H9 (cell line): ENCODE measurements around the gene SVOP. TPM values are rescaled to one million over a fixed set of nuclear protein-coding genes. Genes with fewer than 3 reads are reported as not detected.
A peak's percentile ranks its signal among the peaks of the same experiment; 100 is the strongest.

Experiments
- DNase-seq: peaks from one replicate; pipeline ENCODE4 v3.0.0-alpha.2; 2017
- H2AFZ ChIP-seq: one replicate; pipeline ENCODE4 v1.6.1; 2013; ENCODE audit warnings: mild to moderate bottlenecking, low read length, control low read depth, moderate library complexity
- H2AK5ac ChIP-seq: 2 replicates; pipeline ENCODE4 v1.6.1; 2013; ENCODE audit warnings: low read length, control low read depth, mixed read lengths; ENCODE audit not compliant: insufficient read length
- H2BK120ac ChIP-seq: one replicate; pipeline ENCODE4 v1.6.1; 2013; ENCODE audit warnings: low read depth, mild to moderate bottlenecking, low read length, control low read depth, inconsistent platforms; ENCODE audit not compliant: poor library complexity, severe bottlenecking
- H2BK12ac ChIP-seq: 2 replicates; pipeline ENCODE4 v1.6.1; 2013; ENCODE audit warnings: low read length, control low read depth, mixed read lengths, low read depth; ENCODE audit not compliant: insufficient read length
- H2BK15ac ChIP-seq: 2 replicates; pipeline ENCODE4 v1.6.1; 2013; ENCODE audit warnings: low read depth, low read length, control low read depth
- H2BK20ac ChIP-seq: one replicate; pipeline ENCODE4 v1.6.1; 2013; ENCODE audit warnings: low read depth, mild to moderate bottlenecking, low read length, control low read depth, inconsistent platforms; ENCODE audit not compliant: poor library complexity, severe bottlenecking
- H2BK5ac ChIP-seq: 2 replicates; pipeline ENCODE4 v1.6.1; 2013; ENCODE audit warnings: low read length, control low read depth, mixed read lengths; ENCODE audit not compliant: insufficient read length
- H3K14ac ChIP-seq: 2 replicates; pipeline ENCODE4 v1.6.1; 2013; ENCODE audit warnings: low read length, control low read depth; ENCODE audit not compliant: insufficient read depth
- H3K18ac ChIP-seq: 2 replicates; pipeline ENCODE4 v1.6.1; 2013; ENCODE audit warnings: low read depth, mild to moderate bottlenecking, mixed read lengths, low read length, control low read depth; ENCODE audit not compliant: insufficient read length
- H3K23ac ChIP-seq: 2 replicates; pipeline ENCODE4 v1.6.1; 2013; ENCODE audit warnings: low read length, control low read depth, mixed read lengths, low read depth; ENCODE audit not compliant: insufficient read length
- H3K23me2 ChIP-seq: 2 replicates; pipeline ENCODE4 v1.6.1; 2013; ENCODE audit warnings: low read depth, mild to moderate bottlenecking, mixed read lengths, low read length, control low read depth; ENCODE audit not compliant: insufficient read length, poor library complexity, severe bottlenecking
- H3K27ac ChIP-seq: 2 replicates; pipeline ENCODE4 v1.5.1; 2013; ENCODE audit warnings: low read length, control low read depth, mixed read lengths, low read depth; ENCODE audit not compliant: insufficient read length
- H3K27me3 ChIP-seq: 2 replicates; pipeline ENCODE4 v1.6.1; 2013; ENCODE audit warnings: low read length, control low read depth, inconsistent platforms; ENCODE audit not compliant: insufficient read depth
- H3K4ac ChIP-seq: 2 replicates; pipeline ENCODE4 v1.6.1; 2013; ENCODE audit warnings: low read depth, mild to moderate bottlenecking, control low read depth, inconsistent platforms, low read length, moderate library complexity
- H3K4me1 ChIP-seq: 2 replicates; pipeline ENCODE4 v1.6.1; 2013; ENCODE audit warnings: low read length, control low read depth, inconsistent platforms; ENCODE audit not compliant: insufficient read depth
- H3K4me2 ChIP-seq: 2 replicates; pipeline ENCODE4 v1.6.1; 2013; ENCODE audit warnings: low read length, control low read depth, mixed read lengths; ENCODE audit not compliant: insufficient read length, insufficient read depth
- H3K56ac ChIP-seq: 2 replicates; pipeline ENCODE4 v1.6.1; 2013; ENCODE audit warnings: low read depth, mild to moderate bottlenecking, mixed read lengths, low read length, control low read depth; ENCODE audit not compliant: insufficient read length
- H3K79me1 ChIP-seq: 2 replicates; pipeline ENCODE4 v1.6.1; 2013; ENCODE audit warnings: low read depth, mild to moderate bottlenecking, moderate library complexity, low read length, control low read depth, inconsistent platforms; ENCODE audit not compliant: insufficient read depth, poor library complexity, severe bottlenecking
- H3K79me2 ChIP-seq: 2 replicates; pipeline ENCODE4 v1.6.1; 2013; ENCODE audit warnings: low read length, control low read depth, inconsistent platforms; ENCODE audit not compliant: insufficient read depth
- H3K9ac ChIP-seq: 2 replicates; pipeline ENCODE4 v1.6.1; 2013; ENCODE audit warnings: low read length, control low read depth, mixed read lengths; ENCODE audit not compliant: insufficient read length; ENCODE audit errors: extremely low read depth
- H3K9me3 ChIP-seq: one replicate; pipeline ENCODE4 v1.6.1; 2013; ENCODE audit warnings: low read depth, low read length, inconsistent platforms; ENCODE audit not compliant: control insufficient read depth
- H3T11ph ChIP-seq: one replicate; pipeline ENCODE4 v1.6.1; 2013; ENCODE audit warnings: mild to moderate bottlenecking, low read length, control low read depth, inconsistent platforms
- H4K20me1 ChIP-seq: one replicate; pipeline ENCODE4 v1.6.1; 2013; ENCODE audit not compliant: control insufficient read depth, insufficient read length, insufficient read depth
- H4K5ac ChIP-seq: 2 replicates; pipeline ENCODE4 v1.6.1; 2013; ENCODE audit warnings: low read depth, mild to moderate bottlenecking, mixed read lengths, low read length, control low read depth; ENCODE audit not compliant: insufficient read length
- H4K8ac ChIP-seq: replicated peaks from 2 replicates; pipeline ENCODE4 v1.6.1; 2013; ENCODE audit warnings: low read length, control low read depth, mixed read lengths, low read depth; ENCODE audit not compliant: insufficient read length
- H4K91ac ChIP-seq: 2 replicates; pipeline ENCODE4 v1.6.1; 2013; ENCODE audit warnings: low read depth, mild to moderate bottlenecking, moderate library complexity, mixed read lengths, low read length, control low read depth; ENCODE audit not compliant: insufficient read length
- H3K27ac Mint-ChIP-seq, 3 experiments: 2 replicates in 2 of 3; 3 replicates in 1 of 3; pipeline ENCODE4 v1.8.0; 2020 to 2021; ENCODE audit warnings: mixed read lengths in 3 of 3, mild to moderate bottlenecking in 1 of 3, moderate library complexity in 1 of 3
- H3K27me3 Mint-ChIP-seq: 2 replicates; pipeline ENCODE4 v1.8.0; 2021; ENCODE audit warnings: low read depth, mild to moderate bottlenecking, moderate library complexity, mixed read lengths
- H3K36me3 Mint-ChIP-seq, 3 experiments: 2 replicates in 2 of 3; 3 replicates in 1 of 3; pipeline ENCODE4 v1.8.0; 2020 to 2021; ENCODE audit warnings: low read depth in 3 of 3, mixed read lengths in 3 of 3; ENCODE audit not compliant: insufficient read depth in 1 of 3
- H3K4me1 Mint-ChIP-seq, 2 experiments: 2 replicates each; pipeline ENCODE4 v1.8.0; 2020; ENCODE audit warnings: mixed read lengths in 2 of 2
- H3K4me3 Mint-ChIP-seq, 2 experiments: 2 replicates in 1 of 2; 3 replicates in 1 of 2; pipeline ENCODE4 v1.8.0; 2020 to 2021; ENCODE audit warnings: mild to moderate bottlenecking in 2 of 2, mixed read lengths in 2 of 2, moderate library complexity in 1 of 2
- H3K9me3 Mint-ChIP-seq, 2 experiments: 2 replicates in 1 of 2; 3 replicates in 1 of 2; pipeline ENCODE4 v1.8.0; 2020; ENCODE audit warnings: mild to moderate bottlenecking in 2 of 2, mixed read lengths in 2 of 2, moderate library complexity in 1 of 2
- CTCF ChIP-seq: fragments of 200-600 bp; sonication (generic); conservative IDR thresholded peaks from 3 replicates; pipeline ENCODE4 v1.8.0; 2021; ENCODE audit warnings: antibody characterized with exemption, mild to moderate bottlenecking
- total RNA-seq: library from RNA; stranded (reverse); gene quantifications from 2 replicates; pipeline ENCODE4 v1.2.1, GENCODE V29; 2021

SVOP gene
- total RNA-seq, 1 experiment from 2014 or later, result 0.15 TPM

DNA sequence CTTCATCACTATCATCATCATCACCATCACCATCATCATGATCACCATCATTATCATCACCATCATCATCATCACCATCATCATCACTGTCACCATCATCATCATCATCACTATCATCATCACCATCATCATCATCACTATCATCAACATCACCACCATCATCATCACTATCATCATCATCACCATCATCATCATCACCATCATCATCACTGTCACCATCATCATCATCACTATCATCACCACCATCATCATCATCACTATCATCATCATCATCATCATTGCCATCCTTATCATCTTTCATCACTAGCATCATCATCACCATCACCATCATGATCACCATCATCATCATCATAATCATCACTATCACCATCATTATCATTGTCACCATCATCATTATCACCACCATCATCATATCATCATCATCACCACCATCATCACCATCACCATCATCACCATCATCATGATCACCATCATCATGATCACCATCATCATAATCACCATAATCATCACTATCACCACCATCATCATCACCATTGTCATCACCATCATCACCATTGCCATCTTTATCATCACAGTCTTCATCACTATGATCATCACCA is 38.1 kb downstream of the SVOP start:
- Mint-ChIP-seq H3K4me3 (no peak overlapping the region), H3K27me3 (peaks cover 7% of the 10 kb centered on the region; the same call in 1 of the 2 replicates), H3K4me1 (no peaks in the 10 kb centered on the region), H3K36me3 (no peaks in the 10 kb centered on the region), H3K27ac (no peak overlapping the region), H3K9me3 (no peaks in the 10 kb centered on the region)
- H3K79me2 ChIP-seq, result no peaks in the 10 kb centered on the region
- no peak overlapping the region for H2AK5ac ChIP-seq
- H4K20me1 ChIP-seq, result no peaks in the 10 kb centered on the region
- no peaks in the 10 kb centered on the region for H3K4me1 ChIP-seq
- H2BK20ac ChIP-seq, result no peak overlapping the region
- no peak for TF ChIP-seq CTCF
- H3K18ac ChIP-seq, result no peak overlapping the region
- H3K27ac ChIP-seq, result no peak overlapping the region
- no peaks in the 10 kb centered on the region for H3K9me3 ChIP-seq
- no peaks in the 10 kb centered on the region for H3K23me2 ChIP-seq
- peak overlapping the region; percentile 16 for H4K5ac ChIP-seq
- no peak overlapping the region for H3K14ac ChIP-seq
- DNase-seq, result no peak
- H3K56ac ChIP-seq, result no peak overlapping the region
- H3T11ph ChIP-seq, result no peak overlapping the region
- H2BK12ac ChIP-seq, result no peak overlapping the region
- no peak overlapping the region for H2BK15ac ChIP-seq
- no peaks in the 10 kb centered on the region for H3K27me3 ChIP-seq
- H3K4me2 ChIP-seq, result no peak overlapping the region
- no peaks in the 10 kb centered on the region for H3K79me1 ChIP-seq
- no peak overlapping the region for H2BK5ac ChIP-seq
- no peak overlapping the region for H3K9ac ChIP-seq
- no peak overlapping the region for H3K23ac ChIP-seq
- H4K8ac ChIP-seq, result no peak overlapping the region
- H3K4ac ChIP-seq, result no peak overlapping the region
- H4K91ac ChIP-seq, result no peak overlapping the region
- H2BK120ac ChIP-seq, result no peak overlapping the region
- H2AFZ ChIP-seq, result no peak overlapping the region
